Fibroblast of skin of left biceps (primary cell): Measurements from ENCODE around the gene THUMPD2.
"Not testable (repeated sequence)": the region's sequence is repeated elsewhere in the genome, so short reads cannot be mapped to it uniquely, and the experiment has no call there.

Experiments
- DNase-seq, 2 experiments: peaks; one replicate each; pipeline ENCODE4 v3.0.0-alpha.2; 2013; ENCODE audit warnings: low read depth in 2 of 2

Gene THUMPD2

DNA sequence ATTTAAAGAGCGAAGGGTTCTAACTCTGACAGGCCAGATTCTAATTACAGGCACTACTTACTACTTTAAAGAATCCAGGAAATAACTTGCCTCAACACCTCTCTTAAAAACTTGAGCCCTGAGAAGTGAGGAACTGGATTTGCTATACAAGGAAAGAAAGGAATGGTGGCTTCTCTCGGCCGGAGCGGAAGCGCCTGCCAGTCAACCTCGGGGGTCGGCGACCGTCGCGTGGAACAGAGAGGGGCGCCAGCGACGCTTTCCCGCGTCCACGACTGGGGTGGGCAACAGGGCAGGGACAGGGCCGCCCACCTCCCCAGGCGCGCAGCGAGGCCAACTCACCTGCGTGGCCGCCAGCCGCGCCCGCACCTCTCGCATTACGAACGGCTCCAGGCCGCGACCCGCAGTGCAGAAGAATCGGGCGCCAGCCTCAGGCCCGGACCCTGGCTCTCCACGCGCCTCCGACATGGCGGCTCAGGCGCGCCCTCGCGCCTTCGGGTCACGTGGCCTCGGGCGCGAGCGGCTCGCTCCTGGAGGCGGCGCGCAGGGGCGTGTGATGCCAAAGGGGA, at the start of gene THUMPD2:
Gene THUMPD2, minus strand, starts transcription at position 484 of the 566 bp plus-strand sequence. Its CDS starts 19 bp downstream, at position 465.
- peak; percentile 21 to 48 for DNase-seq

GRCh38 chr2:39821871-39822270, 42.8 kb upstream of the THUMPD2 start:
- DNase-seq: no peak

- DNase-seq: no peak
Measured at GRCh38 chr2:39816845-39817244, 37.8 kb upstream of the THUMPD2 start.

DNA sequence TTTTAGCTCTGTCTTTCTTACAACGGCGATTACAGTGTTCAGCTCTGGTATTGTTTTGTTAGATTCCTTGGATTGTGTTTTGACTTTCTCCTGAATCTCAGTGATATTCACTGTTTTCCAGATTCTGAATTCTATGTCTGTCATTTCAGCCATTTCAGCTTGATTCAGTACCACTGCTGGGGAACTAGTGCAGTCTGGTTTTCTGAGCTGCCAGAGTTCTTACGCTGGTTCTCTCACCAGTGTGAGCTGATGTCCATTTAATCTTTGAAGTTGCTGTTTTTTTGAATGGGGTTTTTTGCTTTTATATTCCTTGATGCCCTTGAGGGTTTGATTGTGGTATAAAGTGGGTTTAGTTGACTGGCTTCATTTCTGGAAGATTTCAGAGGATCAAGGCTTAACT, 37.4 kb upstream of the THUMPD2 start:
- no peak for DNase-seq

GRCh38 chr2:39805936-39806608, 27.0 kb upstream of the THUMPD2 start:
- DNase-seq: no peak

- no peak for DNase-seq
Measured at GRCh38 chr2:39803839-39804238, 24.8 kb upstream of the THUMPD2 start.

GRCh38 chr2:39800752-39801151, 21.7 kb upstream of the THUMPD2 start:
- no peak for DNase-seq

DNA sequence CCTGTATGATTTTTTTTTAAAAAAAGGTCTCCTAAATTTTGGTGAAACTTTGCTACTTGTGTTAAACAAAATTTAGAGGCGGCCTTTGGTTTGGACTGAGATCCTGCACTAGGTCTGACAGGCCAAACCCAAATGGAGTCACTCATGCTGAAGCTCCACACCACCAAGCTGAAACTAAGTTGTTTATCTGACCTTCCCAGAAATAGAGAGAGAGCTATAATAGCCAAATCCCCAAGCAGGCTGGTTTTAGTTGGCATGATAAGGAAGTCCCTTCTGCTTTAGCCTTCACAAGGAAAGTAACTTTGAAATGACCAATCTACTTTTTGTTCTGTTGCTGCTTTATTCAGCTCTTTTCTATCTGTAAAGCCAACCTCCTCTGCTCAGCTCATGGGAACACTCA, 17.1 kb upstream of the THUMPD2 start:
- DNase-seq: no peak

GRCh38 chr2:39790216-39790818, 11.3 kb upstream of the THUMPD2 start:
- DNase-seq: not testable (repeated sequence)

GRCh38 chr2:39787950-39788349, 8.9 kb upstream of the THUMPD2 start:
- no peak for DNase-seq

DNA sequence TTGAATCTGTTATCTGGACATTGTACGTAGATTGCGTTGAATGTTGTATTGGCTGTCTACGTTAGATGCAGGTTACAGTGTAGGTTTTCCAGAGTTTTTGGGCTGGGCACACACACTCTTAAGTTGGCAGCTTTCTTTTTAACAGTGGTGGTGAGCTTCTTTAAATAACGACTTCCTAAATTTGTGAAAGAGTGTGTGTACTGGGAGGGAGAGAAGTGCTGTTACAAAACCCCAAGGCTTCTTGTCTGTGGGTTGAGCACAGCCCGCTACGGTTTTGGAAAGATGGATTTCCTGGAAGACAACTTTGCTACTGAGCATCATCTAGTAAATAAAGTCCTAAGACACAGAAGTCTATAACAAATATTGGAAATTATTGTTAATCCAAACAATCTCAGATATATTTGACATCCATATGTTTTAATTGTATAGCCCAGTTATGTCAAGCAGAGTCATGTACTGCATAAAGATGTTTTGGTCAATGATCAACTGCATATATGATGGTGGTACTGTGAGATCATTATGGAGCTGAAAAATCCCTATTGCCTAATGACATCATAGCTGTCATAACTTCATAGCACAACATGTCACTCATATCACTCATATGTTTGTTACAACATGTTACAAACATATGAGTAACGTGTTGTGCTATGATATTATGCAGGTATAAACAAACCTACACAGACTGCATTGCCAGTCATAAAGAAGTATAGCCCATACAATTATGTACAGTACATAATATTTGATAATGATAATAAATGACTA, 7.9 kb upstream of the THUMPD2 start:
- no peak for DNase-seq

- DNase-seq: no peak
Measured at GRCh38 chr2:39782591-39782990, 3.5 kb upstream of the THUMPD2 start.

DNA sequence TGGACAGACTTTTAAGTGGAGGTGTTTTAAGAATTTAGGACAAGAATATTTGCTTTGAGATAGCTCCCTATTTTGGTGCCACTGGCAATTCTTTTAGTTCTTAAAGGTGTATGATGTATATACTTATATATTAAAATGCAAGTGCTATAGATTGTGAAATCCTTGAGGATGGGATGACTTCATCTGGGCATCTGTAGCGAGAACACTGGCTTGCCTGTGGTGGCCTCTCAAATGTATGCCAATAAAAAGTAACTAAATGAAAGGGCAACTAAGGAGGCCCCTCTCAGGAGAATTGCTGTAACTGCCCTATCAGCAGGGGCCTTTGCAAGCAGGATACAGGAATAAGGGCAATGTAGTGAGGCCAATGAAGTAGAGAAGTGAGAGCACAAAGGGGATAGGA, 2.6 kb upstream of the THUMPD2 start:
- DNase-seq: no peak

- DNase-seq: no peak
Measured at GRCh38 chr2:39780825-39781600, 2.0 kb upstream of the THUMPD2 start.

GRCh38 chr2:39779927-39780326, 869 bp upstream of the THUMPD2 start:
- no peak for DNase-seq

GRCh38 chr2:39779341-39779851, 338 bp upstream of the THUMPD2 start:
- no peak for DNase-seq

- DNase-seq: no peak
Measured at GRCh38 chr2:39778233-39778632, 825 bp downstream of the THUMPD2 start.

DNA sequence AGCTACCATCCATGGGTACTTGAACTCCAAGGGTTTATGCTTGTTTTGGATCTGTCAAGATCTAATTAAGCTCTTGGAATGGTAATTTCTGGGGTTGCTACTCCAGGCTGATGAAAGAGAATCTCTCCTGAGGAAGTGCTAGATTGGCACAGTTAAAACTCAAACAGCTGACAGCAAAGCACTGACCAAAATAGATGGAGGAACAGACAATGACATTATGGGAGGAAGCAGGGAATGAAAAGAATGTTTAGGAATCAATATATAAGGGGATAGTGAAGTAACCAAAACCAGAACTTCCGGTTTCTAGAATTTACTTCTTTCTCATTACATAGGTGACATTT, 6.3 kb downstream of the THUMPD2 start:
- no peak for DNase-seq

DNA sequence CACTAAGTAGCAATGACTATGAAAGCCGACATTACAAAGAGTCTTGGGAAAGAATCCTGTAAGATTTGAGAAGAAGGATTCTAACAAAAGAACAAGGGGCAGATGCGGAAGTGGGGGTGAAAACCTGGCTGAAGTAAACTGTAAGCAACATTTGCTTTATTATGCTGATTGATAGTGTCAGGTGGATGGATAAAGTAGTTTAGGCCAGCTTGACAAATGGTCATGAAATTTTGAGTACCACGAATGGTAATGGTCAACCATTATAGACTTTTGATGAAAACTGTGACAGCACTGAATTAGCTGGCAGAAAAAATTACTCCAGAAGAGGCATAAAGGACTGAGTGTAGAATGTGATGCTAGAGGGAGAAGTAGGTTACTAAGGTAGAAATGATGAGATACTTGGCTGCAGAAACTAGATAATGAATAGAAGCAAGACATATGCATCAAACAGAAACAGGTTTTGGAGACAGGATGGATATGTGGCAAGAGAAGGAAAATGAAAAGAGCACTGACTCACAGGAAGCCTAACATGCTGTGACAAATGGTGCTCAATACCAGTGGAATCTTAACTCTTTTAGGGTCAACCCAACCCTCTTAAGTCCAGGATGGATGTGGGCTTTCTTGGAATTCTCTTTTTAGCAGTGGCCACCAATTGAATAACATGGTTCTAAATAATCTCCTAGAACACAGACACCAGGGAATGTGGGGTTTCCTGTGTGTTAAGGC, 6.8 kb downstream of the THUMPD2 start:
- no peak for DNase-seq

- no peak for DNase-seq
Measured at GRCh38 chr2:39762448-39762847, 16.6 kb downstream of the THUMPD2 start.

- no peak for DNase-seq
Measured at GRCh38 chr2:39757156-39757555, 21.9 kb downstream of the THUMPD2 start.
